Measurements from ENCODE around the gene POLR2H. TPM values are rescaled to one million over a fixed set of nuclear protein-coding genes. Genes with fewer than 3 reads are reported as not detected.

The POLR2H gene
- total RNA-seq, 1 donor from 2014 or later = 60.5 TPM

- CTCF ChIA-PET = no interaction called here
Observed at GRCh38 chr3:184382326-184383032, 21.0 kb downstream of the POLR2H start.

GRCh38 chr3:184383033-184383740 is 21.7 kb downstream of the POLR2H start:
- intact Hi-C loops (cut with micrococcal nuclease) = no loop called here
- ATAC-seq (ENCODE audit: low read depth) = no peak
- Mint-ChIP-seq H3K4me3 (no peak overlapping the region), H3K9me3 (no peaks in the 10 kb centered on the region), H3K4me1 (peaks cover 17% of the 10 kb centered on the region), H3K27ac (no peak overlapping the region), H3K36me3 (ENCODE audit: low read depth) (no peaks in the 10 kb centered on the region), H3K27me3 (peaks cover 51% of the 10 kb centered on the region)
- CTCF ChIA-PET = no interaction called here
- POLR2A ChIA-PET = no interaction called here
- DNase-seq = no peak
- TF ChIP-seq CTCF (IDR thresholded peaks at IDR 0.05) = no peak

More at GRCh38 chr3:184382326-184383032, 21.0 kb downstream of the POLR2H start:
- no peak for ATAC-seq (ENCODE audit: low read depth)
- Mint-ChIP-seq H3K4me3 (no peak overlapping the region), H3K27ac (no peak overlapping the region), H3K4me1 (peaks cover 17% of the 10 kb centered on the region), H3K9me3 (no peaks in the 10 kb centered on the region), H3K27me3 (peaks cover 56% of the 10 kb centered on the region), H3K36me3 (ENCODE audit: low read depth) (no peaks in the 10 kb centered on the region)
- DNase-seq = no peak
- POLR2A ChIA-PET = no interaction called here
- intact Hi-C loops (cut with micrococcal nuclease) = no loop called here
- TF ChIP-seq CTCF (IDR thresholded peaks at IDR 0.05) = no peak

- intact Hi-C loops (cut with micrococcal nuclease) = no loop called here
- POLR2A ChIA-PET = no interaction called here
- CTCF ChIA-PET = no interaction called here
- no peak for TF ChIP-seq CTCF (IDR thresholded peaks at IDR 0.05)
- no peak for ATAC-seq (ENCODE audit: low read depth)
- Mint-ChIP-seq H3K27ac (no peak overlapping the region), H3K27me3 (peaks cover 44% of the 10 kb centered on the region), H3K36me3 (ENCODE audit: low read depth) (no peaks in the 10 kb centered on the region), H3K9me3 (no peaks in the 10 kb centered on the region), H3K4me3 (no peak overlapping the region), H3K4me1 (peaks cover 12% of the 10 kb centered on the region)
- DNase-seq = no peak
Observed at GRCh38 chr3:184384342-184384741, 22.8 kb downstream of the POLR2H start.

GRCh38 chr3:184384856-184385422 is 23.4 kb downstream of the POLR2H start:
- H3K9me3 Mint-ChIP-seq = no peaks in the 10 kb centered on the region
- intact Hi-C loops (cut with micrococcal nuclease) = no loop called here
- no peak overlapping the region for H3K27ac Mint-ChIP-seq
- peaks cover 45% of the 10 kb centered on the region for H3K27me3 Mint-ChIP-seq
- ChIA-PET POLR2A (no interaction called here), CTCF (interaction anchor here (0.6 kb wide), 1 partner anchor 77 kb away, joined by 4 read pairs; no protein-coding TSS in a partner anchor)
- ATAC-seq (ENCODE audit: low read depth) = no peak
- H3K4me1 Mint-ChIP-seq = peaks cover 11% of the 10 kb centered on the region
- H3K36me3 Mint-ChIP-seq (ENCODE audit: low read depth) = no peaks in the 10 kb centered on the region
- no peak for DNase-seq
- H3K4me3 Mint-ChIP-seq = no peak overlapping the region
- no peak for TF ChIP-seq CTCF (IDR thresholded peaks at IDR 0.05)

- H3K9me3 Mint-ChIP-seq = no peaks in the 10 kb centered on the region
- ATAC-seq (ENCODE audit: low read depth) (no peak), DNase-seq (no peak)
- ChIA-PET POLR2A (no interaction called here), CTCF (no interaction called here)
- intact Hi-C loops (cut with micrococcal nuclease) = no loop called here
- no peak for TF ChIP-seq CTCF (IDR thresholded peaks at IDR 0.05)
- H3K4me1 Mint-ChIP-seq = peaks cover 6% of the 10 kb centered on the region
- no peak overlapping the region for H3K27ac Mint-ChIP-seq
- peaks cover 50% of the 10 kb centered on the region for H3K27me3 Mint-ChIP-seq
- H3K36me3 Mint-ChIP-seq (ENCODE audit: low read depth) = no peaks in the 10 kb centered on the region
- no peak overlapping the region for H3K4me3 Mint-ChIP-seq
Observed at GRCh38 chr3:184386047-184386806, 24.7 kb downstream of the POLR2H start.
